AG20443 (cell line): Measurements from ENCODE around the gene APEX1.
A peak's percentile ranks its signal among the peaks of the same experiment; 100 is the strongest.
"Not testable (repeated sequence)": the region's sequence is repeated elsewhere in the genome, so short reads cannot be mapped to it uniquely, and the experiment has no call there.

Source experiments
- DNase-seq: peaks from one replicate; pipeline ENCODE4 v3.0.0; 2012; ENCODE audit warnings: low spot score, mixed read lengths

The APEX1 gene

DNA sequence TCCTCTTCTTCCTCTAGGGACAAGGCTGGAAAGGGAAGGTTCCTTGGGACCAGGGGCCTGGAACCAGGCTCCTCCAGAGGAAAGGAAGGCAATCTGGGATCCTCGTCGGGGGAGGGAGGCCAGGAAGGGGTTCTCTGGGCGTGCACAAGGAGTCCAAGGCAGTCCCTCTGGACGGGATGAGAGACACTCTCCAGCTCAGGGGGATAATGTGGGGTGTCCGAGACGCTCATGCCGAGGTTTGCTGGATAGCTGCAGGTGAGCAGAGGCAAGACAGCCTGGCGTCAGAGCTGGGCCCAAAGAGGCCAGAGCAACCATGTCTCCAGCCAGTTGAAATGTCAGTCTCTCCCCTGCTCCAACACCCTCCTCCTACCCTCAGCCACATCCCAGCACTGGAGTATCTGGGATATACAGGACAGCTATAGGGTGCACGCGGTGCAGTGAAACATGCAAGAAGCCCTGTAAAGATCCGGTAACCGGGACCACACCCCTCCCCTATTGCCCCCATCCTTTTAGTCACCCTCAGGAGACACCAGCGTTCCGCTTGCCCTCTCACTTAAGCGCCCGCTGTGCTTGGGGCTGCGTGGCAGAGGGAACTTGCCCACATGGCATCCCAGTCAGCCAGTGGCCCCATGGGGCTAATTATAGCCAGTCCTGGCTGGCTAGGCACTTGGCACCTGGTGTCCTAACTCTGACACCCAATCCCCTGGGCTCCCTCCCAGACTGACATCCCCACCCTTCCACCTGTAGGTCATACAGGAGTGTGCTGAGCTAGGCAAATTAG lies 19.3 kb upstream of the APEX1 start, which contains the start of gene KLHL33:
Gene KLHL33, minus strand, starts transcription at position 585 of the 781 bp plus-strand sequence. Its CDS starts 355 bp downstream, at position 230.
- DNase-seq: no peak

DNA sequence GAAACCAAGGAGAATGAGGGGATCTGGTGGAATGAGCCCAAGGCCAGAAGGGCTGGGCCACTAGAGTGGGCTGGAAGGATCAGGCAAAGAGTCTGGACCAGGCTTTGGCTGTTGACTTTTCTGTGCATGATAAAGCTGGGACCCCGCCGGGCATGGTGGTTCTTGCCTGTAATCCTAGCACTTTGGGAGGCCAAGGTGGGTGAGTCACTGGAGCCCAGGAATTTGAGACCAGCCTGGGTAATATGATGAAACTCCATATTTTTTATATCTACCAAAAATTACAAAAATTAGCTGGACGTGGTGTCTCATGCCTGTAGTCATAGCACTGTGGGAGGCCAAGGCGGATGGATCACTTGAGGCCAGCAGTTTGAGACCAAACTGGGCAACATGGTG lies 18.7 kb upstream of the APEX1 start:
- peak; percentile 57 for DNase-seq

DNA sequence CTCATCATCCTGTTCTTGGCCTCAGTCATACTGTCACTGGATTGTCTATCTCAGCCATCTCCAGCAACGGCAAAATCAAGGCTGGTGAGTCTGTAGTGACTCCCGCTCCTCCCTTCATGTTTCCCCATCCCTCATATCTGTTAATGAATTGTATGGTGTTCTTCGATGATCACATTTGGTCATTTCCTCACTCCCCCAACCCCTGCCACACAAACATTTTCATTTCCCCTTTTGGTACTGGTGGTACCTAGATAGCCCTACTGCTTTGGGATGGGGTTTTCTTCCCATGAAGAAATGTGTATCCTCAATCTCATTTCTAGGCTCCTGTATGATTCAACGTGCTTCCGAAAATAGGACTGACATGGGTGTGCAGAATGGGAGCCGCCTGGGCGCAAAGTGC lies 16.4 kb upstream of the APEX1 start:
- DNase-seq: no peak

DNA sequence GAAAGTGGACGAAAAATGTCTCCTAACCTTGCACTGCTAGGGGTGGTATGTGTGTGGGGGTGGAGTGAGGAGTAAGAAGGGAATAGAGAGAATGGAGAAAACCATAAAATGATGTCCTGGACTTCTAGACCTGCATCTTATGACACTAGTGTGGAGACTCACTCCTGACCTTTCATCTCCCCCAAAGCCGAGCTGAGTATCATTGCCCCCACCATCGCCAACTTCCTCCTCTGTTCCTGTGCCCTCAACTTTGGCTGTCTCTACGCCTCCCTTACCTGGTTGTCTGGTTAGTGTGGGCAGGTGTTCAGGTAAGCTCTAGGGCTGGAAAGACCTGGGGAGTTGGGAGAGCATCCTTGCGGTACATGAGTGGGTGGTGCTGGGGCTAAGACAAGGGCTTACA lies 14.6 kb upstream of the APEX1 start:
- DNase-seq: no peak

DNA sequence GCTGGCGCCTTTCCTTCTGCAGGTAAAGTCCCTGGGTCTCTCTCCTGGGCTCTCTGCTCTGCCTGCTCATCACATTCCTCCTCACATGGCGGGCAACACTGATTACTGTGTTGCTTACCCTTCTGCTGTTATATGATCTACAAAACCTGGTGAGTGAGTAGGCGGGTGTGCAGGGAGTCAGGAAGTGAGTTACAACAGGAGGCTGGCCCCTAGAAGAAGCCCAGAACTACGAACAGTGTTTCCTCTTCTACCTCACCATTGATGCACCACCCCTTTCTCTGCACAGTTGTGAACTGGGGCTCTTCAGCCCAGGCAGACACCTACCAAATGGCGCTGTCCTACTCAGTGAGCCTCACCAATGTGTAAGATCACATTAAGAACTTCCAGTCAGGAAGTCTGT lies 14.1 kb upstream of the APEX1 start:
- no peak for DNase-seq

DNA sequence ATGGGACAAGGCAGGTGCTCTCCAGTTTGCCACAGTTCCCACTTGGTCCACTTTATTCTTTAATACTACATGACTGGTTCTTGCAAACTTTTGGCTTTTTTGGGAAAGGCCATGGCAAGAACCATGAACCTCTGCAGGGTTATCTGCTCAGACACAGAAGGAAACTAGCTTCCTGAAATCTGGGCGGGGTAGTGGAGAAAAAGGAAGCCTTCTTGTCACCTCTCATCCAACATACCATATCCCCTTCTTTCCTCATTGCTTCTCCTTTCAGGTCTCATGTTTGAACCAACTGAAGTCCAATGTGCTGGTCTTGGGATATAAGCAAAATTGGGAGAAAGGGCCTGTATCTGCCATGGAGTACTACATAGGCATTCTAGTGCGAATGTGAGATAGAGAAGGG lies 13.6 kb upstream of the APEX1 start:
- no peak for DNase-seq

DNA sequence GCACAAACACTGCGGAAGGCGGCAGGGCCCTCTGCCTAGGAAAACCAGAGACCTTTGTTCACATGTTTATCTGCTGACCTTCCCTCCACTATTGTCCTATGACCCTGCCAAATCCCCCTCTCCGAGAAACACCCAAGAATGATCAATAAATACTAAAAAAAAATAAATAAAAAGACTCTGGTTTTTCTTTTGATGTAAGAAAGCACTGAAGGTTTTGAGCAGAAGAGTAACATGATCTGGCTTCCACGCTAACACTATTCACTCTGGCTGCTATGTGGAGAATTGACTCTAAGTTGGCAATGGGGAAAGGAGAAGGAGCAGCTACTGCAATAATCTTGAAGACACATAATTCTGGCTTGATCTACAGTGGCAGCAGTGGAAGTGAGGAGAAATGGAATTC lies 11.4 kb upstream of the APEX1 start:
- not testable (repeated sequence) for DNase-seq

DNA sequence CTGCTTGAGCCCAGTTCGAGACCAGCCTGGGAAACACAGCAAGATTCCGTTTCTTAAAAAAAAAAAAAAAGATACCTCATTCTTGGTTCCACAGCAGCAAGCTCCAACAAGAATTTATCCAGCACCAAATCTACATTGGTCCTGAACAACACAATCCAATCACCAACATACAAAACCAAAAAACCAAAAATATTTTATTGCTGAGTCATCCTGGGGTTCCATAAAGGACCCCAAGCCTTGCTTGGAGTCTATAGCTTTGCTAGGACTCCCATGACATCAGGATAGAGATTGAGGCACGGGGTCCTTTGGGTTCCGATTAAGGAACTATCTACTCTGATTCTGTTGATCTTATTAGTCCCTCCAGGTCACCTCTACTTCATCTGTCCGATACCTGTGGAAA lies 8.1 kb upstream of the APEX1 start:
- DNase-seq: no peak

DNA sequence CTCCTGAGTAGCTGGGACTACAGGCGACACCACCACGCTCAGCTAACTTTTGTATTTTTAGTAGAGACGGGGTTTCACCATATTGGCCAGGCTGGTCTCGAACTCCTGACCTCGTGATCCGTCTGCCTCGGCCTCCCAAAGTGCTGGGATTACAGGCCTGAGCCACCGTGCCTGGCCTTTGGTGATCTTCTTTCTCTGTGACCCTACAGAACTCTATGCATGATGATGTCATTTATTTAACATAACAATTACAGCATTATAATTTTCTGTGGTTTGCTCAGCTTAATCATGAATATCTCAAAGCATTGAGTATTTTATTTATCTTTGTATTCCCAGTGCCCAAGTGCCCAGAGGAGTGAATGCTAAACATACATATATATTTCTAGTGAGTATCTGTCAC lies 2.2 kb upstream of the APEX1 start:
- not testable (repeated sequence) for DNase-seq

DNA sequence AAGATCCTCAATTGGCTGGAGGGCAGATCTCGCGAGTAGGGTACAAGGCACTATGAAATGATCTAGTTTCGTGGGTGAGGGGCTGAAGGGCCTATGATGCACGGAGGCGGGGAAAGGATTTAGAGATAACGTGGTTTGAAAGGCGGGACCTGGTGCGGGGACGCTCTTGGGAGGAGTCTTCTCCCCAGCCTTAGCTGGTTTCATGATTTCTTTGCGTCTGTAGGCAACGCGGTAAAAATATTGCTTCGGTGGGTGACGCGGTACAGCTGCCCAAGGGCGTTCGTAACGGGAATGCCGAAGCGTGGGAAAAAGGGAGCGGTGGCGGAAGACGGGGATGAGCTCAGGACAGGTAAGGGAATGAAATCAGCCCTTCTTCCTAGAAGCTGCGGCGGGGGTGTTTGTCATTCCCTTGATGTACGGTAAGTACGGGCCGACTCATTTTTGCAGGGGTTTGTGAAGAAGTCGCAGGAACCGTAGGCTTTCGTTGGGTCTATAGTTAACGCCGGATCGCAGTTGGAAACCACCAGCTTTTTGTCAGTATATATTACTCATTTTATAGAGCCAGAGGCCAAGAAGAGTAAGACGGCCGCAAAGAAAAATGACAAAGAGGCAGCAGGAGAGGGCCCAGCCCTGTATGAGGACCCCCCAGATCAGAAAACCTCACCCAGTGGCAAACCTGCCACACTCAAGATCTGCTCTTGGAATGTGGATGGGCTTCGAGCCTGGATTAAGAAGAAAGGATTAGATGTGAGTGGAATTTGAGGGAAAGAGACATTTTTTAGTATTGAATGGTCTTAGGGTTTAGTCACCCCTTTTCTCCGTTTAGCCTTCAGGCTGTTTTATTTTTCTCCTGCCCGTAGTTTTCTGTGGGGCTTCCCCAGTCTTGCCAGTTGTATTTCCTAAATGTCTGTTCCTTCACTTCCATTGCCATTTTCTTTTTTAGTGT lies 602 bp downstream of the APEX1 start:
- peak; percentile 77 for DNase-seq

DNA sequence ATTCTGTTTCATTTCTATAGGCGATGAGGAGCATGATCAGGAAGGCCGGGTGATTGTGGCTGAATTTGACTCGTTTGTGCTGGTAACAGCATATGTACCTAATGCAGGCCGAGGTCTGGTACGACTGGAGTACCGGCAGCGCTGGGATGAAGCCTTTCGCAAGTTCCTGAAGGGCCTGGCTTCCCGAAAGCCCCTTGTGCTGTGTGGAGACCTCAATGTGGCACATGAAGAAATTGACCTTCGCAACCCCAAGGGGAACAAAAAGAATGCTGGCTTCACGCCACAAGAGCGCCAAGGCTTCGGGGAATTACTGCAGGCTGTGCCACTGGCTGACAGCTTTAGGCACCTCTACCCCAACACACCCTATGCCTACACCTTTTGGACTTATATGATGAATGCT lies 1.9 kb downstream of the APEX1 start:
- no peak for DNase-seq

DNA sequence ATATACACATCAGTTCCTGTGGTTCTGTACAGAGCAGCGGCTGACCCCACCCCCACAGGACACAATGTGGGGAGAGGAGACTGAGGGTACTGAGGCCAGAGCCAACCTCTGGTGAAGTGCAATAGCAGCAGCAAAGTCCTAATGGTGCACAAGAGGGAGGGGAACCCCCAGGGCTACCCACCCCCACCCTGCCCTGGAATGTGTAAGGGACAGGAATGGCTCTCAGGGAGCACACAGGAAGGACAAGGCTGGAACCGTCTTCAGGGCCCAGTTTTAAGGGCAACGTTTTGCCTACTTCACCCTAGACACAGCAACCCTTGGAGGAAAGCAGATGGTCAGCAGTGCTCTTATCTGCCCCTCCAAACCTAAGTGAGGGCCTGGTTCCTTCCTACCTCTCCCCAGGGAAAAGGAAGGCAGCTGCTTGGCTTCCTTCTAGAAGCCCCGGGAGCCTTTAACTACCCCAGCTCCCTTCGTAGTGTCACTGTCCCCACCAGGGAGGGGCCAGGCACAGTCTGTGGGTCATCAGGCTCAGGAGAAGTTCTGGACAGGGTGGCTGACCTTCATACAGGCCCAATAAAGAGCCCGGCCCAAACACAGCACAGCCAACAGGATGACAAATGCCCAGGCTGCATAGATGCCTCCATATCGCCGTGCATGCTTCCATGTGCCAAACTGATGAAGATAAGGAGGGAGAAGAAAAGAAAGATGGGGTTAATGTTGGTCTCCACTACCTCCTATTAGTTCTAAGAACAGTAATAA lies 3.2 kb downstream of the APEX1 start:
- no peak for DNase-seq

DNA sequence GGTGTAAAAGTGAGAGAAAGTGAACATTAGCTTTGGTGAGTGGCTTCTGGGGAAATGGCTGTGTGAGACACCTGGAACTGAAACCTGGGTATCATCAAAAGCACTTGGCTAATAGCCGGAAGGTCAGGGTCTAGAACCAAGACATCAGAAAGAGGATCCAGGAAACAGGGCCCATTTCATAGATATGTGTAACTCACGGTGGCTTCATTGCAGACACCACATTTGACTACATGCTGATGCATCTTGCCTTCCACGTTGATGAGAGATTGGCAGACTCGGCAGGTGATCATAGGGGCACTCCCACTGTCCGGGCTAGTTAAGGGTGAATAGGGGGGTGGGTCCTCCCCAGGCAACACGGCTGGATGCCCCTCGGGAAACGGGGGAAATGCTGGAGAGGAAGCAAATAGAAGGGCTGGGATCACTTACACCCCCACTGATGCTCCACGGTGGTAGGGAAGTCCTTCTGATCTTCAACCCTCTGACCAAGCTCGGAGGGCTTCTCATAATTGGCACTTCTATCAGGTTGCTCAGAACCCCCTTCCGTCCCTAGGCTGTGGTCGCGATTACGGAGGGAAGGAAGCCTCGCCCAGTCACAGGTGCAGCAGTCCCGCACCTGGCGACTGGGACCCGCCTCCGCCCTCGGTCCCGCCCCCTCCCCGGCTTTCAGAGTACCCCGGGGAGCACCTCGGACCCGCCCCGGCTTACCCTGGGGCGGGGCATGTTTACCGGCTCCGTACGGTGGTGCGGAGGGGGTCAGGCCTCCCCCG lies 5.6 kb downstream of the APEX1 start:
- no peak for DNase-seq

DNA sequence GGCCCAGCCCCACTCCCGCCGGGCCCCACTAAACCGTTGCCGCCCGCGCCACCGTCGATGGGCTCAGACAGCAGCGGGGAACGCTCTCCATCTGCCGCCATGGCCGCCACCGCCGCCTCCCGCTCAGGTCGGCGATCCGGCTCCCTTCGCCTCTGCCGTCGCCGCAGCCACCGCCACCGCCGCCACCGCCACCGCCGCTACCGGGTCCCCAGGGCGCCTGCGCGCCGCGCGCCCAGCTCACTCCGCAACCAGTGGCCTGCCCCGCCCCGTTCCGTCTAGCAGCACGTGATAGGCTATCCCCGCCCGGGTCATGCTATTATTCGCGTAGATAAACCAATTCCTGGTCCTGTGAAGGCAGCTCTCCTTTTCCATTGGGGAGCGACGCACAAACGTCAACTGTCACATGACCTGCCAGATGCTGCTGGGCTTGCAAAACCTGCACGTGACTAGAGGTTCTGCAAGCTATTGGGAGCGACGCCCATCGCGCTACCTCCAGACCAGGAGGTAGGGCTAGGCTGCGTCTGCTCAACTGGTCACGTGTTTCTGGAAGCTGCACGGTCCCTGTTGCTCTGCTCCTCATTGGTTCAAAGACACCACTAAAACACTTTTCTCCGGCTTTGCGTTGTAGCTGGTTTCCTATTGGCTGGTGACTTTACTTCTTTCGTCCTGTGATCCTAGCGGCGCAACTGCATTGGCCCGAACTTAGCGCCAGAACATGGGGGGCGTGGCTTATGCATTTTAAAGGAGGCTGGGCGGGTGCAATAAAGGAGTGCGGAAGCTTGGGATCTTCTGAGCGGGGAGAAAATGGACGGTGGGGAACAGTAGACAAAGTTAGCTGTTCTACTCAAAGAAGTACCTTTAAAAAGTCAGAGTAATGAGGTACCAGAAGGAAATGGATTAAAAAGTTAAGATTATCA lies 6.5 kb downstream of the APEX1 start, which contains the start of gene PIP4P1:
Gene PIP4P1, minus strand, starts transcription at position 210 of the 917 bp plus-strand sequence. Its CDS starts 109 bp downstream, at position 101.
- peak; percentile 96 for DNase-seq

DNA sequence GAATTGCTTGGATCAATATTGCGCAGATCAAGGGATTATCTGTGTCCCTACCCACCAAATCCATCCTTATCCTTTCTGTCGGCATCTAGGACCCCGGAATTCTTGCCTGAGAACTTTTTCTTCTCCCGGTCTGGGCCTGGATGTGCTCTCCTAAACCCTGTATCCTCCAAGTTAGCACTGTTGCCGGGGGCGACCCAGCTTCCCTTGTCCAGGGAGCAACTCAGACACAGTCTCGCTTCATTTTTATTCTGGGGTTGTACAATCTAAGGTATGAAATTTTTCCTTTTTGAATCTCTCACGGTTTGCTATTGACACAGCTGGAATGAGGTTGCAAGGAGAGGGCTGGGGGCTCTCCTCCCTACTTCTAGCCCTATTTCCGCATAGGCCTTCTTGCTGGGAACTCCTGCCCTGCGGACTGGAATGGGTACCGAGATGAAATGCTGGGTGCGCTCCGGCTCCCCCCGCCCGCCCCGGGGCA lies 13.8 kb downstream of the APEX1 start:
- DNase-seq: peak; percentile 25

DNA sequence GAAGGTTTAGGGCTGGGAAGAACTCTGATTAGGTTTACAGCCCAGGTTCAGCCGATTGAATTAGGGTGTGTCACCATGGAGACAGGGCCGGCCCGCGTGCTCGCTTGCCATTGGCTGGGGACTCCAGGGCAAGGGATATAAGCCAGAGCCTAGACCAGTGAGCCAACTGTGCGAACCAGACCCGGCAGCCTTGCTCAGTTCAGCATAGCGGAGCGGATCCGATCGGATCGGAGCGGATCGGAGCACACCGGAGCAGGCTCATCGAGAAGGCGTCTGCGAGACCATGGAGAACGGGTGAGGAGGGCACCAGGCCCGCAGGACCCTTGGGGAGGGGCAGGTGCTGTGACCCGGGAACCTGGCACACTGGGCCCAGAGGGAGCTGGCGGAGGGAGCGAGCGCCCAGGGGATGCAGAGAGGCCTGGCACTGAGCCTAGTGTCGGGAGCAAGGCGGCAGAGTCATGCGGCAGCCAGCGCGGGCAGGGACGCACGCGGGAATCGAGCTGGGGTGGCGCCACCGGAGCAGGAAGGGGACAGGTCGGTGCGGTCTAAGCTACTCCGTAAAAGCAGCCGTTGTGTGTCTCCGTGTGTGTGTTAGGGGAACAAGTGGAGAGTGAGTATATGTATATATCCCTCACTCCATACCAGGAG lies 14.3 kb downstream of the APEX1 start, which contains the start of gene PNP:
Gene PNP, plus strand, starts transcription at position 165 of the 648 bp plus-strand sequence. Its CDS starts 119 bp downstream, at position 284.
- peak; percentile 97 for DNase-seq

DNA sequence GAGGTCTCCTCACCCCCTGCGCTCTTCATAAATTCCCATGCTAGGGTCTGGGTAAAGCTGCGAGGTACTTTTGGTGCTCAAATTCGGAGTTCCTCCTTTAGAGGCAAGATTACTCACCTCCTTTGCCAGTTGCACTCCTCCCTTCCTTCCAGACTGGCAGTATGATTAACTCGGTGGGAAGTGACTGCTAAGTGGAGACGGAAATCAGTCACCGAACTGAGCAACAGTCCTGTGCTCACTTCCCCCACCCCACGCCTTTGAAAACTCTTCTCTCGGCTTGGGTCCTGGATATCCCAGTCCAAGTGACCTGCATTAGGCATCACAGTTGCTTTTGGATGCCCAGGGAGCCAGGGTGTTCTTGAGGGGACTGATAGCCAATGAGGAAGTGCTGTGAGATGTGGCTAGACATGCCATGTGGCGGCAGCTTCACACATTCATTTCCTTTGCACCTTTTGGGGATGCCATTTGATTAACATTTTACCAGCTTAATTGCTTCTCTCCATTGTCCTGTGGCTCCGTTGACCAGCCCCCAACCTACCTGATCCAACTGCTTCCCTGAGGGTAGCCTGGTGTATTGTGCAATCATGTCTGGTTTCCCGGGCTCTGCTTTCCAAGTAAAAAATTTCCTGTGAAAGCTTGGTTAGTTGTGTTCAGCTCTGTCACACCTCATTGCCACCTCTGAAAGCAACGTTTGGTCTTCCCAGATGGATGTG lies 15.0 kb downstream of the APEX1 start:
- peak; percentile 70 for DNase-seq

DNA sequence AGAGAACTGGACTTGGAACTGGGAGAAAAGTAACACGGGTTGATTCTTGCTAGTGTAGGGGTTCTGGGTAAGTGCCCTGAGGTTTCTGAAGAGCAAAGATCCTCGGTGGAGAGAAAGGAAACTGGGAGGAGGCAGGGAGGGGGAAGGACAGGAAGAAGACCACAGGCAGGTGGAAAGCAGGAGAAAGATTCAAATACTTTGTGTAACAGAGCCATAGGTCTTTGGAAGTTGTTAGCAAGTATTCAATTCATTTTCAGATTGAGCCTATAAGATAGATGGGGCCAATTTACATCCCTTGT lies 15.5 kb downstream of the APEX1 start:
- no peak for DNase-seq
